Measurements from ENCODE around the gene CCDC39.

DNA sequence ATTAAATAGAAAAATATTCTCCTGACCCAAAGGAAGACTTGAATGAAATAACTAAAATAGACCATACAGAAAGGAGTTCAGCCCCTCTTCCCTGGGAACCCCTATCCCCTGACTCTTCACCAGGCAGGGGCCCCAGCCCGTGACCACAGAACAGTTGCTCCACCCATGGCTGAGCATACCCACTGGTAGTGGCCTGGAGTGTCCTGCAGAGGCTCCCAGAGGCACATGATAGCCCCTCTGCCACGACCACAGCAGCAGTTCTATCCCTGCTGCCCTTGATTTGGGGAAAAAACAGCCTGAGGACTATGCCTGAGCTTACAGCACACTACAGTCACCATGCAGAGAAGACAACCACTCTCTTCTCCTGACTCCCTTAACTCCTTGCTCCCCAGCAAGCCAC, 45.6 kb downstream of the CCDC39 start:
- TF ChIP-seq, protein P1, sequence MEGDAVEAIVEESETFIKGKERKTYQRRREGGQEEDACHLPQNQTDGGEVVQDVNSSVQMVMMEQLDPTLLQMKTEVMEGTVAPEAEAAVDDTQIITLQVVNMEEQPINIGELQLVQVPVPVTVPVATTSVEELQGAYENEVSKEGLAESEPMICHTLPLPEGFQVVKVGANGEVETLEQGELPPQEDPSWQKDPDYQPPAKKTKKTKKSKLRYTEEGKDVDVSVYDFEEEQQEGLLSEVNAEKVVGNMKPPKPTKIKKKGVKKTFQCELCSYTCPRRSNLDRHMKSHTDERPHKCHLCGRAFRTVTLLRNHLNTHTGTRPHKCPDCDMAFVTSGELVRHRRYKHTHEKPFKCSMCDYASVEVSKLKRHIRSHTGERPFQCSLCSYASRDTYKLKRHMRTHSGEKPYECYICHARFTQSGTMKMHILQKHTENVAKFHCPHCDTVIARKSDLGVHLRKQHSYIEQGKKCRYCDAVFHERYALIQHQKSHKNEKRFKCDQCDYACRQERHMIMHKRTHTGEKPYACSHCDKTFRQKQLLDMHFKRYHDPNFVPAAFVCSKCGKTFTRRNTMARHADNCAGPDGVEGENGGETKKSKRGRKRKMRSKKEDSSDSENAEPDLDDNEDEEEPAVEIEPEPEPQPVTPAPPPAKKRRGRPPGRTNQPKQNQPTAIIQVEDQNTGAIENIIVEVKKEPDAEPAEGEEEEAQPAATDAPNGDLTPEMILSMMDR (IDR thresholded peaks at IDR 0.05): no peak
- no peak for TF ChIP-seq POLR2A (IDR thresholded peaks at IDR 0.05)

Measured in ovary (tissue), 3 donors.